Stimulated activated CD8-positive, alpha-beta memory T cell treated with anti-CD3 and anti-CD28 coated beads, Interleukin-7, amount 100 ng/mL, for 24 hours (primary cell): Measurements from ENCODE around the gene NEIL3.

Experiments used
- DNase-seq: peaks from one replicate; pipeline ENCODE4 v3.0.0-alpha.2; 2020; ENCODE audit warnings: low read depth

Gene NEIL3

DNA sequence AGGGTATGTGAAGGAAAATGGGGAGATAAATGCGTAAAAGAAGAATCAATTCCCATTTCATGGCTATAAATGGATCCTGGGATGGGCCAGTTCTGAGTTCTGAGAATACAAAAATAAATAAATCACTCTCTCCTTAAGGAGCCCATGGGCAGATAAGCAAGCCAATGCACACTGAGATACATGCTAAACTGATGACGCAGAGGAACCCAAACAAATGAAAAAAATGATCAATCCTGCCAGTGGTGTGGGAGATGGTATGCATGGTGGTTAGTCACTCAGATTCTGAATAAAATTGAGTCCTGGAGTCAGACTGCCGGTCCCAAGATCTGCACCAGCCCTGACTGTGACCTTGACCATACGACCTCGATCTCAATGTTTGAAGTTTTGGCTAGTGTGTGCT, 59.7 kb downstream of the NEIL3 start:
- no peak for DNase-seq

DNA sequence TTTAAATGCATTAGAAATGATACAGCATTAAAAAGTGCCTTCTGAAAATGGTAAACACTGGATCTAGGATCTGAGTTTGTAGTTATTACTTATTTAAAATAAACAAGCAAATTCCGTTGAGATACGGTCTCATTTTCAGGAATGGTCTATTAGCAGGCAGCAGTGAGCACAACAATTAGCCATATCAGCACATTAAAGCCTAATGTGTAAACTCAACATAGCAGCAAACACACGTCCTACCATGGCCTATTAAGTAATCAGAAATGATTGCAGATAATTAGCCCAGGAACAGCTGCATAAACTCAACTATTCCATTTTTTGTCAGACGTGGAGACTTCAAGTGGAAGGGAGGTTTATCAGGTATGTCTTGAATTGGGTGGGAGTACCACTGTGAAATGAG, 61.8 kb downstream of the NEIL3 start:
- DNase-seq = no peak

DNA sequence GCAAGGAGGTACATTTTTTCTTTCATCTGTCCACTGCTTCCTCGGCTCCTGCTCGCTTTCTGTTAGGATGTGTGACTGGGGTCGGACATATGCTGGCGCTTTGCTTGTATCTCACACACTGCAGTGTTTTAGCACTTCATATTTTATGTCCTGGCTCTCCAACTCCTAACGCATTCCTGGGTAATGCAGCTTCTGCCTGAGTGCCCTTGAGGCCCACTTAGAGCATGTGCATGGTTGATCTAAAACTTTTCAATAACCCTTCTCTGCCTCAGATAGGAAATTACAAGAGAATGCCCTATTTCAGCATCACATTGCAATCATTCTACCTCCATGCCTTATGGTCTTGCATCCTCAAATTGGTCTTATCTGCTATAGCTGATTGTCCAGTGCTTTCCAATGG, 65.3 kb downstream of the NEIL3 start:
- DNase-seq = no peak

DNA sequence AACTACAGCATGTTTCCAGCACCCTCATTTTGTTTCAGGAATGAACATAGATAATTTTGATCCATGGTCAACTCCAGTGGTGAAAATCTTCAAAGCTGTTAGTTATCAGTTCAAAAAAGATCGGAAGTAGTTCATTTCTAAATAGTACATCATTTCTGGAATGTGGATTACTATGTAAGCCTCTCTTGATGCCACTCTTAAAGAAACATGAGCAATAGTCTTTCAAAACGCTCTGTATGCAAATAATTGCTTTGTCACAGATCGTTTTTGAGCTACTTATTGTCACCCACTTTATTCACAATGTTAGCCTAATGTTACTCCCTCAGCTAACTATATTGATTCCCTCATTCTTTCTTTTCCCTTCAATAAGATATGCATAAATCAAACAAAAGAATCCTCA, 65.7 kb downstream of the NEIL3 start:
- DNase-seq = no peak

DNA sequence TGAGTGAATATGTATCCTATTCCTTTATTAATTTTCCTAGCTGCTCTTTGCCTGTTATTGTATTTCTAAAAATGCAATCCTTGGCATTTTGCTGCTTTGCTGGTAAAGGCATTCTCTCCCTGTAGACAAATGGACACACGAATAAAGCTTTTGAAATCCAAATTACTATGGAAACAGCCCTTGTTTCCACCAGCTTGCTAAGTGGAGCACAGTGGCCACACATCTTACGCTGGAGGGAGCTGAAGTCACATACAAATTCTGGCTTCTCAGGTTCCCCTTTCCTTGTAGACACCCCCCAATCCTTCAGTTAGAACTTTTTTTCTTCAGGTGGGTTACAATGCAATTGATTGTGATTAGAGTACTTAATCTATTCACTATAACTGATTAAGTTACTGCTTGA, 66.3 kb downstream of the NEIL3 start:
- no peak for DNase-seq

DNA sequence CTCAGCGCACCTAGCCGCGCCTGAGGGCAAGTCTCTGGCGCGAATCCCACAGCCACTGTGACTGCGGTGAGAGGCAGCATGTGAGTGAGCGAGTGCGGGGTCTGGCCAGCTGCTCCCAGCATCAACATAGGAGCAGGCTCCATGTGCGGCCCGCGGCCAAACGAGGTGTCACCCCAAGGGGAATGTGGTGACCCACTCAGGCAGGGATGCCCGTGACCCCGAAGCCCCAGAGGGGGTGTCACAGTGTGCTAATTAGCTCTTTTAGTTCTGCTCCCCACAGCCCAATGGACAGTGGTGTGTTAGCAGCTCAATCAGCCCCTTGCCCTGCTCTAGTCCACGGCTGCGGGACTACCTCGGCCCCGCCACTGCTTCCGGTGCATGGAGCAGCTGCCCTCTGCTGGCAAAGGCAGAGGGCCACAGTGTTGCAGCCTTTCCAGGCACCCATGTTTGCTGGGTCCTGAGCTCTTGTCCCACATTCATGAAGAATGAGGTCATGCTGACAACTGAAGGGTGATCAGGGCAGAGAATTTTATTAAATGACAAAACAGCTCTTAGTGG, 71.1 kb downstream of the NEIL3 start:
- DNase-seq = no peak

DNA sequence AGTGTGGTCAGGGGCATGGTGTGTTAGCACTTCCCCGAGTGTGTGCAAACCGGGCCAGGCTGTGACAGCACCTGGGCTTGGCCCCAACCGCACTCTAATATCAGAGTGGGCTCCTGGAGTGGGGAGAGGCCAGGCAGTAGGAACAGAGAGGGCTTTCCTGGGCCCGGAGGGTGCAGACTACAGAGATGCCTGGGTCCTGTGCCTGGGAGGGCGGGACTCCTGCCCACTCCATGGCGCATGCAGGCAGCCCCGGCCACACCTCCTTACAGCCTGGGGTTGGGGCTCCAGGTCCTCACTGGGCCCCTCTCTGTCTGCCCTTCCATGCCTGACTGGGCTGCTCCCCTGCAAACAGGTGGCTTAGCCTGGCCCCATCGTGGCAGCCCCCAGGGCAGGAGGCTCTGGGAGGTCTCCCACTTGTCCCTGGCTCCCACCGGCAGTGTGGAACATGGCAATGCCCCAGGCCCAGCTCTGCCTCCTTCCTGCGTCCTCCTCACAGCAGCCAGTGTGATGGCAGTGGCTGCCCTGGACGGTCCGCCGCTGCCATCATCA, 72.2 kb downstream of the NEIL3 start:
- DNase-seq = no peak

DNA sequence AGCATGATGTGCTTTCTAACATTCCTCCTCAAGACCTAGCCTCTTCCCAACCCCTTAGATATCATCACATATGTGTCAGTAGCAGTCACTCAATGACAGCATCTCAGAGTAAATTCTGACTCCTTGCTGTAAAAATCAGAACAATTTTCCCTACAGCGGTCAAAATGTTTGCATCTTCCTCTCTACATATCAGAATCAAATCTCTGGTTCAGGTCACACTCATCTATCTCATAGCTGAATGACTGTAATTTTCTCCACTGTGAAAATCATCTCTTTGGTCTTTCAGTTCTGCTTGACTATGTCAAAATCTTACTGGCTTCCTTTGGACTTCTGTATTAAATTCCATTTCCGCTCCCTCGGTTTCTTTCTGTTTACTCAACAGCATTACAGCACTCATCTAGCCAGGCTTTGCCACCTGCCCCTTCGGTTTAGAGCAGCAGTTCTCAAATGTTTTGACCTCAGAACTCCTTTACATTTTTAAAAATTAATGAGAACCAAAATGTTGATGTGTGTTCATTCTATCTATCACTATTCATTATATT, 75.3 kb downstream of the NEIL3 start:
- DNase-seq = no peak

DNA sequence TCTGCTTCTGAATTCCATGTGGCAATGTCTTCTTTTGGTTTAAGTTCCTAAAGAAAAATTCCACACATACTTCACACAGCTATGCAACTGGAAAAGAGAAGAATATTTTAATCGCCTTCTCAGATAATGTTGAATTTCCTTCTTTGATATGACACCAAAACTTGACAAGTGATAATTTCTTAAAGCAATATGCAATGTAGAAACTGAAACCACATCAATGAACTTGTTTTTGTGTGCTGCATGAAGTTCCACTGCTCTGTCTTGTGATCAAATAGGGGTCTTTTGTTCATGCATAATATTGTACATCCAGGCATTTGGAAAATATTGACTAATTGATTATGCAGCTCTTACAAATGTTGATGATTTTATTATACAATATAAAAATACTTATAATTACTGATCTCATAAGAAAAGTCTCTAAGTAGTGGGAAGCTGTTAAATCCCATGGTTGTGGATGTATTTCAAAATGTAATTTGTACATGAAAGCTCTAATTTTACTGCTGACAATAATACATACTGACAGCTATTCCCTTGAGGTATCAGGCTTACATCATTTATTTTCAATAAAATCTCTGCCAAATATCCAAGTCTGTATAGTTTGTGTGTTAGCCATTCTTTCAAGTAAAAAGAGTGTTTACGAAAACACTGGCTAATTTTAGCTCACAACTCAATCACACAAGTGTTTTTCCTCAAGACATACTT, 76.1 kb downstream of the NEIL3 start:
- DNase-seq = no peak

DNA sequence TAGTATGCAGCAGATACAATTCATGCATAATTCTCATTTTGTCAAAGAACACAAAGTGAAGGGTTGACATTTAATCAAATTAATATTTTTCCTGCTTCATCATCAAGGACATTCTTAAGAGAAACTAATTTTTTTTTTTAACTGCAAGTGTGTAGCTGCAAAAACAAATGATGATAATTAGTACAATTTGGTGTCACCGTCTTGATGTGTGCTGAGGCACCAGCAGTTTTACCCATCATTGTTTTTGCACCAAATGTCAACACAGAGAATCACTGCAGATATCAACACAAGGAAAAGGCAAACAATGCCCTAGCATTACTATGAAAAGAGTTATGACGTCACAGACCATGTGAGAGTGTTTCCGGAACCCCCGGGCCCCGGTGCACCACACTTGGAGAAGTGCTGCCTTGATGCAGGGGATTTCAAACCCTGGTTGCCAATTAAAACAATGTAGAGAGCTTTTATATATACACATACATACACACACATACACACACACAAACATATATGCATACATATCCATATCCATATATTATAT, 76.7 kb downstream of the NEIL3 start:
- no peak for DNase-seq

DNA sequence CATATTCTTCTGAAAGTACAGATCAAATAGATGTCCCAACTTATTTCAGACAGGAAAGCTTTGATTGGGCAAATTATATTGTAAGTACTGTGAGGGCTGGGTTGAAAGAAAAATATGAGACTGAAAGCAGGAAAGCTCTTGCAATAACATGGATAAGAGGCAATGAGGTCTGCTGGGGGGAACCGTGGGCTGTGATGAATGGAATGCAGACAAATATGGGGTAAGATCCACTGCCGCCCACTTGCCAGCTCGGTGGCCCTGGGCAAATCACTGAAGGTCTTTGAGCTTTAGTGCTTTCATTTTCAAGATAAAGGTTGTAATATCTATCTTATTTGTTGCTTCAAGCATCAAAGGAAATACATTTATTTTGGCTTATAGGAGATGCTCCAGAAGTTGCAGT, 81.6 kb downstream of the NEIL3 start:
- DNase-seq = no peak

DNA sequence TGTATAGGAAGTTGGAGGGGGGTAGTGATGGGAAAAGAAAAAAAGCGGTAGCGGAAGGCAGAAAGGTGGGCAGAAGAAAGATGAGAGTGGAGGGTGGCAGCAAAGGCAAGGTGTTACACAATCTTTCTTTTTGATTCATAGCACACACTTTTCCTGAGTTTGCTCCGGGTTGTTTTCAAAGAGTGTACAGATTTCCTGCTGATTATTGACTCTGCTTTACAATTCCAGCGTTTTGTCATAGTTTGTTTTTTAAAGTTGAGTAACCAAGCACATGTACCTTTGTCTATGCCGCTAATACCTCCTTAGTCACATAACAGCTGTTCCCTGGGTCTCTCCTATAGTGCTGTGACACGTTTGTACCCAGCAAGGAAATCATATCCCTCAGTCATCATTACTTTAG, 82.3 kb downstream of the NEIL3 start:
- no peak for DNase-seq

DNA sequence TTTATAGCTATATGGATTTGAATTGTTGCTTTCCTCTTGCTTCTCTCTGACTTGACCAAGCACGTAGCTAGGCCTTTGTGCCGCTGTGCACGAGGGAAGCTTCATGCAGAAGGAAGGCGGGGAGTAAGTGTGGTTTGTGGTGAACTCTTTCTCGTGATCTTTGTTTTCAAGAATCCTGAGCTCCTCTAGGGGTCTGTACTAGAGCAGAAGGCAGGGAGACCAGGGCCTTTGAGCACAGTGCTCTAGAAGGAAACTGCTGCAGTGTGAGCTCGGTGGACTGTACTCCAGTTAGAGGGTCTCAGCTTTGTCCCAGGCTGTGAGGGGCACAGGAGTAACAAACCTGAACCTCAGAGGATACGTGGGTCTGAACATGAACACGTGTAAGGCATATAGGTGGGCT, 83.6 kb downstream of the NEIL3 start:
- no peak for DNase-seq

DNA sequence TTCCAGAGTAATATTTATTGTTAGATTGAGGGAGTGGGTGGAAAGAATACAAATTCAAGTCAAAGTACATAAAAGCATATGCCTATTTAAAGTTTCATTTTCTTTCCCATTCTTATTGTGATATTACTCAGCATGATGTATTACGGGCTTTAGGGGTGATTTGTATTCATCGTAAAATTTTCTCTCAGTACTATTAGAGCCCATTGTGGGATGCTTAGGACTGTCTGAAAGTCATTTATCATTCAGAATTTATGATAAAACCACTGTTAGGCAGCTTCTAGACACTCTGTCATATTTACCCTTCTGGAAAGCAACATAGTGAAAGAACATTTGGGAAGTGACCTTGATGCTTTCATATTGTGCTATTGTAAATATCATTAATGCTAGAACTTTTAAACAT, 86.7 kb downstream of the NEIL3 start:
- no peak for DNase-seq

DNA sequence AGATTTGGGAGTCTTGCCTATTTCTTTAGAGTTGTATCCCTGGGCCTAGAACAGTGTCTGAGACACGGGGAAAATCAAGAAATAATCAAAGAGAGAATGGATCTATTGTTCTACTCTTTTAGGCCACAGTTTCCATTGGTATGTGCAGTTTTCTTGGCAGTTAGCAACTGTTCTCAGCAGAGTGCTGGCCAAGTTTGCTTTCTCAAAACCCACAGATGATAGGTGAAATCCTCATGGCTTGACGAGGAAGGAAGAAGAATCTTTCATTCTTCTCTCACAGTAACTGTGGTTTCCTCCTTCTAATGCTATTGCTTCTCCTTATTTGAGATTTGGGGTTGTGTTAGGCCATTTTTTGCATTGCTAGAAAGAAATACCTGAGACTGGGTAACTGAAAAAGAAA, 90.4 kb downstream of the NEIL3 start:
- DNase-seq = no peak

DNA sequence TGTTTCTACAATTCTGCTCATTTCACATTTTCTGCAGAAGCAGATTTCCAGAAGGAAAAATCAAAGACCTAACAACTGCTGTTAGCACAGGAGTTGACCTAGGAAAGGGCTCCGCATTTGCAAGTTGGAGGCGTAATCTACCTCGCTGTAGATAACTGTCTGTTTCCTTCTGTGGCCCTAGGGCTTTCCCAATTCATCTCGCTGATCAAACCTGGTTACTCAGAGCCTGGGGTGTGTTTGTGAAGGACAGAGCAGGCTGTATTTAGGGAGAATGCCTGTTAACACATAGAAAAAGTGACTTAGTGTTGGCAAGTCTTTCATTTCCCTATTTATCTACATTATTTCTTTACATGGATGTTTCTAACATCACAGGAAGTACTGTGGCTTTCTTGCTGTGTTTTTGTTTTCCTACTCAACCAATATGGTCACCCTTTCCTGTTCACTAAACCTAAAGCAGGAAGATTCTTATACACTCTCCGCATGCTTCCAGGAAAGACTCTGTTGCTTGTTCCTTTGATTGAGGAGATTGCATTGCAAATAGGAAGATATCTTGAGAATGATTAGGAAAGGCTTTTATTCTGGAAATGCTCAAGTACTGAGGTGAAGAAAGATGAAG, 92.1 kb downstream of the NEIL3 start:
- DNase-seq = no peak

DNA sequence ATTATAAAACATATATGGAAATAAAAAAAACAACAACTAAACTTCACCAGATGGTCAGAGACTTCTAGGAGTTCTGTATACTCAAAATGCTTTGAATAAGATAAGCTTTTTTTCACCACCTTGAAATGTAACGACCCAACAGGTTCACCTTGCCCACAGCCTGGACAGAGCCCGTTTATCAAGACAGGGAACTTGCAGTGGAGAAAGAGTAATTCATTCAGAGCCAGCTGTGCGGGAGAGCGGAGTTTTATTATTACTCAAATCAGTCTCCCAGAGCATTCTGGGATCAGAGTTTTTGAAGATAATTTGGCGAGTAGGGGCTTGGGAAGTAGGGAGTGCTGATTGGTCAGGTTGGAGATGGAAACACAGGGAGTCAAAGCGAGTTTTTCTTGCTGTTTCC, 94.1 kb downstream of the NEIL3 start:
- no peak for DNase-seq

DNA sequence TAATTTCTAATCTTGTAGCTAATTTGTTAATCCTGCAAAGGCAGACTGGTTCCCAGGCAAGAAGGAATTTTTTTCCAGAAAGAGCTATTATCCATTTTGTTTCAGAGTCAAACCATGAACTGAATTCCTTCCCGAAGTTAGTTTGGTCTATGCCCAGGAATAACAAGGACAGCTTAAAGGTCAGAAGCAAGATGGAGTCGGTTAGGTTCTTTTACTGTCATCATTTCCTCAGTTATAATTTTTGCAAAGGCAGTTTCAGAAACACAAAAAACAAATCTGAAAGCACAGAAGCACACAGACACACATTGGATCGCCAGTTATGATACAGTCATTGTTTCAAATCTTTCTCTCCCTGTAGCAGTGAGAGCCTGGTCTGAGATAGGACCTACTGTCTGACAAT, 94.7 kb downstream of the NEIL3 start:
- DNase-seq = no peak

DNA sequence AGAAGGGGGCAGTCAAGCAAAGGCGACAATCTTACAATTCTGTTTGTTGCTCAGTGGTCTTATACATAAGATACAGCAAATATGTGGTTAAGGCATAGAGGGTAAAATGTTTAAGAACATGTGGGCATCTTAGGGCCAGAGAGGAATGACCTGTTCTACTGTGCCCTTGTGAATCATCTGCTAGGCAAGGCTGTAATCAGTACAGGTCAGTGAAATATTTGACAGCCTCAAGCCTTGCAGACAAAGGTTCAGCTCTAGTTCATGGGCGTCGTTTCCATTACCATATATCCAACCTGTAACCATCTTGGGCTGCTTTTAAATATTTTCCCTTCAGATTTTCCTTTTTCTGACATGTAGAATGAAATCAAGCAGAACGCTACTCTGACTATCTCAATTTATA, 95.3 kb downstream of the NEIL3 start:
- no peak for DNase-seq

DNA sequence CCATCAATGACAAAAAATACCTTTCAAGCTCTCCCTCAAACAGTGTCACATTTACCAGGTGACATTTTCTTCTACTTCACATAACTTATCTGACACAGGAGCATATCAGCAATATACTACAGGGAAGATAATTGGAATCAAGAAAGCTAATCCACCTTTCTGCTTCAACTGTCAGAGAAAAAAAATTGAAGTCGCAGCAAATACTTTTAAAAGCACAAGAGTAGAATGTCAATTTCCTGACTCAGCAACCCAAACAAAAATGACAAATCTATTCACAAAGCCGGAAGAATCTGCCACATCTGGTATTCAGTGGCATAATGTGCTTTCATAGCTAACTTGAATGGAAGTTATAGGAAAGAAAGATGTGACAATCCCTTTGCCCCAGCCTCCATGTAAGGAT, 95.8 kb downstream of the NEIL3 start:
- DNase-seq = no peak

DNA sequence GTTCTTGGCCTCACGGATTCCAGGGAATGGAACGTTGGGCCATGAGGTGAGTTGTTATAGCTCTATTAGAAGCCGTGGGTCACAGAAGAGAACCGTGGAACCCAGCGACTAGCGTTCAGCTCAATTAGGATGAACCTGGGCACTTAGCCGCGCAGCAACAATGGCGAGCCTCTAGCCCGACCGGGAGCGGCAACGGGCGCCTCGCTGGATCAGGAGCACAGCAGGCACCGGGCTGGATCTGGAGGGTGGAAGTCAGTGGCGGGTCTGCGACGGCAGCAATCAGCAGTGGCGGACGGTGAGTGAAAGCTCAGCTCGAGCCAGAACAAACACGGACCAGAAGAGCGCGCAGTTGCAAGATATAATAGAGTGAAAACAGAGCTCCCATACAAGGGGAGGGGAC, 98.3 kb downstream of the NEIL3 start:
- no peak for DNase-seq

DNA sequence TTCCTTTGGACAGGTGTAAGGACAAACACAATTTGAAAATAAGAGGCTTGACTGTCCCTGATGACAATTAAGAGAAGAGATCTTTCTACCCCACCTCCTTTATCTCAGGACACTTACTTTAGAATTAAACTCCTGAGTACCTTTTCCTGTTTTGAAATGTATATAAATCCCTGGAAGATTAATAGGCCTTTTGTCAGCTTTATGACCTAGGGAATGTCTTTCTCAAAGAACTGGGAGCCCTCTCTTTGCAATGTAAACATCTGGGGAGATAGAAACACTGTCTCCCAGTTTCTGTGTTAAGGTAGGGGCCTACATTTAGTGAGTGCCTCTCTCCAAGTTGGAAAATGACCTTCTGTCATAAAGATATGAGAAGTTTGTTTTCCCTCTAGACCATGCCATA, 100.9 kb downstream of the NEIL3 start:
- no peak for DNase-seq

DNA sequence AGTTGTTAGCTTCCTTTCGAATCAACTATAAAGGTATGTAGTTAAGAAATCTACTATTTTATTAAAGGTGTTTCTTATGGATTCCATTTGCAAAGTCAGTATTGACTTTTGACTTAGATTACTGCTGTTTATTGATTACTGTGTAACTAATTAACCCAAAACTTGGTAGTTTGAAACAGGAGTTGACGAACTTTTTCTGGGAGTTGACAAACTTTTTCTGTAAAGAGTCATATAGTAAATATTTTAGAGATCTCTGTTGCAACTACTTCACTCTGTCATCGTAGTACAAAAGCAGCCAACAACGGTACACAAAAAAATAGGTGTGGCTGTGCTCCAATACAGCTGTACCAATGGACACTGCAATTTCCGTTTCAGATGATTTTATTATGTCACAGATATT, 102.3 kb downstream of the NEIL3 start:
- DNase-seq = no peak
